Type B pancreatic cell (in vitro differentiated cells): ENCODE data around the gene TRAF3IP3. TPM values are rescaled to one million over a fixed set of nuclear protein-coding genes. Genes with fewer than 3 reads are reported as not detected.
A peak's percentile ranks its signal among the peaks of the same experiment; 100 is the strongest.

ENCODE experiments used
- DNase-seq: peaks from one replicate; pipeline ENCODE4 v3.0.0; 2021; ENCODE audit warnings: mixed read lengths; ENCODE audit not compliant: unreplicated experiment; ENCODE audit errors: extremely low spot score
- H3K27ac Mint-ChIP-seq: 2 replicates; pipeline ENCODE4 v1.8.0; 2021; ENCODE audit warnings: mild to moderate bottlenecking, mixed read lengths
- H3K27me3 Mint-ChIP-seq: 2 replicates; pipeline ENCODE4 v1.8.0; 2021; ENCODE audit warnings: mixed read lengths
- H3K36me3 Mint-ChIP-seq: 2 replicates; pipeline ENCODE4 v1.8.0; 2021; ENCODE audit warnings: mixed read lengths
- H3K4me1 Mint-ChIP-seq: one replicate; pipeline ENCODE4 v1.8.0; 2021; ENCODE audit warnings: mixed read lengths; ENCODE audit not compliant: unreplicated experiment
- H3K4me3 Mint-ChIP-seq: 2 replicates; pipeline ENCODE4 v1.8.0; 2021; ENCODE audit warnings: mild to moderate bottlenecking, mixed read lengths
- H3K9me3 Mint-ChIP-seq: 2 replicates; pipeline ENCODE4 v1.8.0; 2021; ENCODE audit warnings: mixed read lengths
- CTCF ChIP-seq: fragments of 200-600 bp; sonication (generic); conservative IDR thresholded peaks from 2 replicates; pipeline ENCODE4 v1.5.0; 2021; ENCODE audit warnings: antibody characterized with exemption, mild to moderate bottlenecking
- total RNA-seq: library from RNA; stranded (reverse); gene quantifications from 2 replicates; pipeline ENCODE4 v1.2.1, GENCODE V29; 2021; ENCODE audit warnings: low replicate concordance

The TRAF3IP3 gene
- total RNA-seq, 1 donor from 2014 or later: 1.7 TPM

GRCh38 chr1:209819058-209819457 lies 63.2 kb downstream of the TRAF3IP3 start:
- no peak for DNase-seq
- no peak for TF ChIP-seq CTCF
- Mint-ChIP-seq H3K4me3 (no peak overlapping the region), H3K27ac (no peak overlapping the region), H3K36me3 (no peaks in the 10 kb centered on the region), H3K9me3 (no peaks in the 10 kb centered on the region), H3K27me3 (peaks cover 15% of the 10 kb centered on the region), H3K4me1 (peaks cover 26% of the 10 kb centered on the region)

DNA sequence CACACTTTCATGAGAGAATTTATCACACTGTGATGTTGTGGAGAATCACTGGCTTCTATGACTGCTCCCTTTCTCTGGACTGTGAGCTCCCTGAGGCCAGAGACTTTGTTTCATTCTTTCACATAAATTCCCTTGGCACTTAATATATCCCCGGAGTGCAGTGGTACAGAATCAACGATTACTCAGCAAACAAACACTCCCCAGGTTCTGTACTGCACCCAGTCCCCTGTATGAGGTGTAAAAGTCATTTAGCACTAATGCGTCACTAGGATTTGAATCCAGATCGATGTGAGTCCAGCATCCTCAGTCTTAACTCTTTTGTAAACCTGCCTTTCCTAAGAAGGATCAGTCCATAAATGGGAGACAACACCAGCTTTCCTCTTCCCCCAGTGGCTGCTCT lies 65.1 kb downstream of the TRAF3IP3 start:
- H3K27ac Mint-ChIP-seq: no peak overlapping the region
- H3K27me3 Mint-ChIP-seq: peaks cover 15% of the 10 kb centered on the region
- no peak for TF ChIP-seq CTCF
- DNase-seq: no peak
- H3K36me3 Mint-ChIP-seq: no peaks in the 10 kb centered on the region
- H3K4me1 Mint-ChIP-seq: peaks cover 30% of the 10 kb centered on the region
- no peaks in the 10 kb centered on the region for H3K9me3 Mint-ChIP-seq
- H3K4me3 Mint-ChIP-seq: no peak overlapping the region

GRCh38 chr1:209822706-209823105 lies 66.9 kb downstream of the TRAF3IP3 start:
- DNase-seq: no peak
- Mint-ChIP-seq H3K4me3 (no peak overlapping the region), H3K36me3 (no peaks in the 10 kb centered on the region), H3K27ac (no peak overlapping the region), H3K4me1 (peaks cover 40% of the 10 kb centered on the region), H3K9me3 (peaks cover 4% of the 10 kb centered on the region), H3K27me3 (peaks cover 15% of the 10 kb centered on the region)
- no peak for TF ChIP-seq CTCF

GRCh38 chr1:209823143-209824041 lies 67.5 kb downstream of the TRAF3IP3 start:
- peaks cover 15% of the 10 kb centered on the region for H3K27me3 Mint-ChIP-seq
- DNase-seq: no peak
- peaks cover 5% of the 10 kb centered on the region for H3K9me3 Mint-ChIP-seq
- no peak overlapping the region for H3K4me3 Mint-ChIP-seq
- peaks cover 42% of the 10 kb centered on the region for H3K4me1 Mint-ChIP-seq
- H3K36me3 Mint-ChIP-seq: no peaks in the 10 kb centered on the region
- TF ChIP-seq CTCF: peak; percentile 87
- H3K27ac Mint-ChIP-seq: no peak overlapping the region

- H3K4me3 Mint-ChIP-seq: peak overlapping the region; percentile 14
- peaks cover 52% of the 10 kb centered on the region for H3K4me1 Mint-ChIP-seq
- no peak for DNase-seq
- H3K9me3 Mint-ChIP-seq: peaks cover 5% of the 10 kb centered on the region
- peaks cover 9% of the 10 kb centered on the region for H3K27me3 Mint-ChIP-seq
- no peaks in the 10 kb centered on the region for H3K36me3 Mint-ChIP-seq
- no peak for TF ChIP-seq CTCF
- H3K27ac Mint-ChIP-seq: peak overlapping the region; percentile 95
Observed at GRCh38 chr1:209825591-209826434, 70.0 kb downstream of the TRAF3IP3 start.
